Body of pancreas (tissue), 4 donors: Measurements from ENCODE around the gene HEXIM2.

Experiments used
- POLR2A ChIP-seq, 3 donors: fragments of 450-650 bp; IDR thresholded peaks; one replicate each; pipeline ENCODE4 v1.6.1; 2016; ENCODE audit warnings: antibody characterized with exemption in 3 of 3, mild to moderate bottlenecking in 2 of 3
- TF ChIP-seq, protein P1 (sequence below), 7 experiments: fragments of 450-650 bp in 4 of 7; fragments of 200-600 bp in 3 of 7; sonication (generic) in 3 of 7; IDR thresholded peaks; one replicate each; pipeline ENCODE4 v1.5.1; 2016 to 2019; ENCODE audit warnings: antibody characterized with exemption in 7 of 7

DNA sequence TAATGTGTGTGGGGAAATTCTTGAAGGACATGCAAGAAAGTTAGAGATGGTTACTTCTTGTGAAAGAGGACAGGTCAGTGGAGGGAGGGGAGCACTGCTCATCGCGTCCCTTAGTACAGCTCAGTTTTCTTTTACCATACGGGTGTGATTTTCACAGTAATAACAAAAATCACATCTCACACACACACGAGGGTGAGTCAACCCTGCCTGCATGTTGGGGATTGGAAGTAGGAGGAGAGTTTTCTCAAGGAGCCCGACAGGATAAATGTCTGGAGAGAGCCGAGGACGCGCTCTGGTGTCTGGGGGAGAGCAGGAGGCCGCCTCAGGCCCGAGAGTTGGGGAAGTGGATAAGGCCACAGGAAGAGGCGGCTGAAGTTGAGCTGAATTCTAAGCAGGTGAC lies 45.8 kb upstream of the HEXIM2 start:
- TF ChIP-seq POLR2A (IDR thresholded peaks at IDR 0.05) = no peak
- TF ChIP-seq, protein P1, sequence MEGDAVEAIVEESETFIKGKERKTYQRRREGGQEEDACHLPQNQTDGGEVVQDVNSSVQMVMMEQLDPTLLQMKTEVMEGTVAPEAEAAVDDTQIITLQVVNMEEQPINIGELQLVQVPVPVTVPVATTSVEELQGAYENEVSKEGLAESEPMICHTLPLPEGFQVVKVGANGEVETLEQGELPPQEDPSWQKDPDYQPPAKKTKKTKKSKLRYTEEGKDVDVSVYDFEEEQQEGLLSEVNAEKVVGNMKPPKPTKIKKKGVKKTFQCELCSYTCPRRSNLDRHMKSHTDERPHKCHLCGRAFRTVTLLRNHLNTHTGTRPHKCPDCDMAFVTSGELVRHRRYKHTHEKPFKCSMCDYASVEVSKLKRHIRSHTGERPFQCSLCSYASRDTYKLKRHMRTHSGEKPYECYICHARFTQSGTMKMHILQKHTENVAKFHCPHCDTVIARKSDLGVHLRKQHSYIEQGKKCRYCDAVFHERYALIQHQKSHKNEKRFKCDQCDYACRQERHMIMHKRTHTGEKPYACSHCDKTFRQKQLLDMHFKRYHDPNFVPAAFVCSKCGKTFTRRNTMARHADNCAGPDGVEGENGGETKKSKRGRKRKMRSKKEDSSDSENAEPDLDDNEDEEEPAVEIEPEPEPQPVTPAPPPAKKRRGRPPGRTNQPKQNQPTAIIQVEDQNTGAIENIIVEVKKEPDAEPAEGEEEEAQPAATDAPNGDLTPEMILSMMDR (IDR thresholded peaks at IDR 0.05) = no peak
